ENCODE measurements around the gene GAL.
"Not testable (repeated sequence)": the region's sequence is repeated elsewhere in the genome, so short reads cannot be mapped to it uniquely, and the experiment has no call there.

The GAL gene, protein sequence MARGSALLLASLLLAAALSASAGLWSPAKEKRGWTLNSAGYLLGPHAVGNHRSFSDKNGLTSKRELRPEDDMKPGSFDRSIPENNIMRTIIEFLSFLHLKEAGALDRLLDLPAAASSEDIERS

GRCh38 chr11:68684385-68685356, at the start of gene GAL:
TSS of gene GAL (plus strand) at chr11:68684544. CDS start at chr11:68684924, 380 bp downstream.
- DNase-seq (ENCODE audit: low read depth), result no peak

GRCh38 chr11:68634606-68635005, 49.7 kb upstream of the GAL start:
- DNase-seq (ENCODE audit: low read depth), result not testable (repeated sequence)

GRCh38 chr11:68635172-68635571, 49.2 kb upstream of the GAL start:
- DNase-seq (ENCODE audit: low read depth), result not testable (repeated sequence)

- DNase-seq (ENCODE audit: low read depth), result not testable (repeated sequence)
Measured at GRCh38 chr11:68635883-68636282, 48.5 kb upstream of the GAL start.

DNA sequence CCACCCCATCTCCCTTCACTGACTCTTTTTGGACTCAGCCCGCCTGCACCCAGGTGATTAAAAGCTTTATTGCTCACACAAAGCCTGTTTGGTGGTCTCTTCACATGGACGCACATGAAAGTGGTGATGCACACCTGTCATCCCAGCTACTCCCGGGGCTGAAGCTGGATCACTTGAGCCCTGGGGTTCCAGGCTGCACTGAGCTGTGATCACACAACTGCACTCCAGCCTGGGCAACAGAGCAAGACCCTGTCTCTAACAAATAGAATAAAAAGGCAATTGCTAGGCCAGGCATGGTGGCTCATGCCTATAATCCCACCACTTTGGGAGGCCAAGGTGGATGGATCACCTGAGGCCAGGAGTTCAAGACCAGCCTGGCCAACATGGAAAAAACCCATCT, 45.0 kb upstream of the GAL start:
- not testable (repeated sequence) for DNase-seq (ENCODE audit: low read depth)

GRCh38 chr11:68641880-68642279, 42.5 kb upstream of the GAL start:
- DNase-seq (ENCODE audit: low read depth), result no peak

DNA sequence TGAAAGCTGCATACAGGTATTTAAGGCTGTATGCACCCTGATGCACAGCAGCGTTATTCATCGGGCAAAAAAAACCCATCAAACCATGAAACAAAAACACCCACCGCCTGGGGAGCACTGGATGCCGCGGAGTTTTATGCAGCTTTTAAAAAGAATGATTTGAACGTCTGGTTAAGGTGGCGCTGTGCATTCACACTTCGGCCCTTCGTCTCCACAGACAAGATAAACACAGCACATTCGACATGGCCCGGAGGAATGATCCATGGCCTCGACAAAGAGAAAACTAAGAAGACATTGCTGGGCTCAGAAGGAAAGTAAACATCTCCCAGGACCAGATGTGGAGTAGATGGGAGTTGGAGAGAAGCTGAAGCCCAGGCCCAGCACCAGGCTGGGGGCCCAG, 40.8 kb upstream of the GAL start:
- no peak for DNase-seq (ENCODE audit: low read depth)

DNA sequence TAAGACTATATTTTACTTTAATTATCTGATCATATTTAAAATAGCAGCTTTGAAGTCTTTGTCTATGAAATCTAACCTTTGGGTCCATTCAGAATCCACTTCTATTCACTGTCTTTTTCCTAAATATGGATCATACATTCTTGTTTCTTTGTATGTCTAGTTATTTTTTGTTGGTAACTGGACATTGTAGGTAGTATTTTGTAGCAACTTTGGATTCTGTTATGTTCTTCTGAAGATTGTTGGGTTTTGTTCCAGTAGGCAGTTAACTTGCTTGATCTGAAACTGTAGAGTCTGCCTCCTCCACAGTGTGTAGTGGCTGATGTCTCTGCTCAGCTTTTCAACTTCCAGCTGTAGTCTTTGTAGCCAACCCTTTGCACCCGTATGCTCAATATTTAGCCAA, 37.5 kb upstream of the GAL start:
- DNase-seq (ENCODE audit: low read depth), result no peak

DNA sequence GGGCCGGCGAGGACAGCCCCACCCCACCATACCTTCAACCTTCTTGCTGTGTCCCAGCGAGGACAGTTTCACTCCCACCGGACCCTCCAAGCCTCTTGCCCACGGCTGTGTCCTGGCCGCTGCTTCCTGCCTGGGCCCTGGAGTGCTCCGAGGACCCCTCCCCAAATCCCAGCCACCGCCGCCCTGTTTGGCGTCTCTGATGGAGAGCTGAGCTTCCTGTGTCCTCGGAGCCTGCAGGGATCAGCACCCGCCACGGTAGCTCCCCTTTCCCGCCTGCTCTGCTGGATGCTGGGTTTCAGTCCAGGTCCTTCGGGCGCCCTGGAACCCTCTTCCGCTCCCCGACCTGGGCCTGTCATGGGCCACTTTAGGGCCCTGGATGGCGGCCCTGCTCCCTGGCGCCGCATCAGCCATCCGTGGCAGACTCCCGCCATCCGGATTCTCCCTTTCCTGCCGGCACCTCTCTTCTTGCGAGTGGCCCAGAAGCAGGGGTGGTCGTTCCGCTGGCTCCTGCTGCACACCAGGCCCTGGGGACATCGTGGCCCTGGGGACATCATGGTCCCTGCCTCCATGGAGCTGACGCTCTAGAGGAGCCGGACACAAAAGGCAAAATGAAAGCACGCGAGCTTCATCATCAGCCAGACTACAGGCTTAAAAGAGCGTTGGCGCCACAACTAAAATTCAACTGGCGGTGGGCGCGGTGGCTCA, 34.3 kb upstream of the GAL start:
- DNase-seq (ENCODE audit: low read depth), result no peak

- no peak for DNase-seq (ENCODE audit: low read depth)
Measured at GRCh38 chr11:68650801-68651200, 33.5 kb upstream of the GAL start.

DNA sequence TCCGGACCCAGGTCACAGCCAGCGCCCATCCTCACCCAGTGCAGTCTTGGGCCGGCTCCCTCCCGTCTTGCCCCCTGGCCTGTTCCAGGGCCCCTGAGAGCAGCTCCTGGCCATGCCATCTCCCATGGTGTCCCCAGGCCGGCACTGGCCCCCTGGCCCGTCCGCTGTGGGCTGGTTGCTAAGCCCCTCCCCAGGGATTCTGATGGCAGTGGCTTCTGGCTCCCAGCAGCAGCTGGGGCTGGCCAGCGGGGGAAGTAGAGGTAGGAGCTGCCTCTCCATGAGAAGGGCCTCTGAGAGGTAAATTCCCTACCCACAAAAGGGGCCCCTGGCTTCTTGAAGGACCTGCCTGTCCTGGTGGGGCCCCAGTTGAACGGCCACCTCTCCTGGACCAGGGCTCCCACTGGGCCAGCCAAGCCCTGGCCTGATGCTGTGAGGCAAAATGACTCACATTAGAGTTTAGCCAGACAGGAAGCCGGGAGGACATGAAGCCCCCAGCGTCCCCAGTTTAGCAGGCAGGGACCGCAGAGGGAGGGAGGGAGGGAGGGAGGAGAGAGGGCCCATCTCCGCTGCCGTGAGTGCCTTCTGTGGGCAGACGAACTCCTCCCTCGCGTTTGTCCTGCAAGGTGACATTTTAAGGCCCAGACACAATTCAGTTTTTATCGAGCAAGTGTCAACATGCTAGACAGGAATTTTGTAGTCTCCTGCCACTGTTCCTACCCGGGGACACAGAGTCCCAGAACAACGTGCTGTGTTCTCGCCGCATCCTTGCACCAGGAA, 32.9 kb upstream of the GAL start:
- no peak for DNase-seq (ENCODE audit: low read depth)

DNA sequence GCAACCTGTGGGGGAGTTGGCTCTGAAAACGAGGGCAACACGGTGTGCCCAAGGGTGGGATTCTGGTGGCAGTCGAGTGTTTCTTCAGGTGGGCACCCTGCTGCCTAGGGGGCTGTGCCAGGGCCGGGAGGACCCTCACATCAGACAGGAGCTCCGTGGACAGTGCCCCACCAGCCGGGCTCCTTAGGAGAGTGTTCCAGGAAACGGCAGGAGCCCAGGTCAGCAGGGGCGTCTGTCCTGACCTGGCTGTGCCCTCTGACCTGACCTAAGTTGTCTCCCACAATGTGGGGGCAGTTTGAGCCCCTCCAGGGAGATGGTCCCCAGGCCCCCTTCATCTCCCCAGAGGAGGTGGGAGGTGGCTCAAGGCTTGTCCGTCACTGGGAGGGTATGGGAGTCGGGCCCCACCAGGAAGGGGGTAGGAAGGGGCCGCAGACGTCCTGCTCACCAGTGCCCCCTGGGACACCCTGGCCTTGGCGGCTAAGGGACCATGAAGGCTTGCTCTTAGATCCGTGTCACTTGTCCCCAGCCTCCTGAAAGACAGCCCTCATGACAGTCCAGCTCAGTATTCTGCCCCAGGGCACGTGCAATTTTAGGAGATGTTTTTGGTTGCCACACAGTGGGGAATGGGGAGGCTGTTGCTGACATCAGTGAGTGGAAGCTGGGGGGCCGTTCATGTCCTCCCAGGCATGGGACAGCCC, 32.2 kb upstream of the GAL start:
- DNase-seq (ENCODE audit: low read depth), result no peak

GRCh38 chr11:68652683-68653156, 31.6 kb upstream of the GAL start:
- DNase-seq (ENCODE audit: low read depth), result no peak

- DNase-seq (ENCODE audit: low read depth), result no peak
Measured at GRCh38 chr11:68653486-68654430, 30.6 kb upstream of the GAL start.

DNA sequence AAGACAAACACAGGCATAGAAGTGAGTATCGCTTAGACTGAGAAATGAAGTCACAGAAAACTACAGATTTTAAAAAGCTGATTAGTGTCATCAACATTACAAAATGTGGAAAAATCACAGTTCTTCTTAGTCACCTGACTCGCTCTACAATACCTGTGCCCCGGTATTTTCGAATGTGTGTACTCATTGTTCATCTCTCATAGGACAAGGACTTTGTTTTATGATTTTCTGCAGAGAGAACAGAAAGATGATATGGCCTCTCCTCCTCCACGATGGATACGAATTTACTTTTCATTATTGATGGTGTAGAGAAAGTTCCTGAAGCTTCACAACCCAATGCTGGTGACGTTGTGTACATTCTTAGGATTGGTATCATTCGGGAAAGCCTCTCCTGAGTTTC, 29.4 kb upstream of the GAL start:
- DNase-seq (ENCODE audit: low read depth), result no peak

DNA sequence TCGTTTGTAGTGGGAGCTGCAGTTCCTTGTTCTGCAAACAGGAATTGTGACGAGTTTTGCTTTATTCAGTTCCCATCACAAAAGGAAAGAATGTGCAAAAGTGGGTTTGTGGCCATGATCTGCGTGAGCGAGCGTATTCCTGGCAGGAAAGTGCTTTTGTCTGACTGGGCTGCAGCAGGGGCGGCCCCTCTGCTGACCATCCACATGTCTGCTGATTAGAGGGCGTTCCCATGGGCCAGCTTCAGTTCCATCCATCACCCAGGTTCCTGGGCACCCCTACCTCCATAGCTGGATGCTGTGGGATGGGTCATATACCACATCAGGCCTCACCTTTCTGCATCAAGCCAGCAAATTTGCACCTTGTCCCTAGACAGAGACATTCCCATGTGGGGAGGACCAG, 28.9 kb upstream of the GAL start:
- DNase-seq (ENCODE audit: low read depth), result no peak

DNA sequence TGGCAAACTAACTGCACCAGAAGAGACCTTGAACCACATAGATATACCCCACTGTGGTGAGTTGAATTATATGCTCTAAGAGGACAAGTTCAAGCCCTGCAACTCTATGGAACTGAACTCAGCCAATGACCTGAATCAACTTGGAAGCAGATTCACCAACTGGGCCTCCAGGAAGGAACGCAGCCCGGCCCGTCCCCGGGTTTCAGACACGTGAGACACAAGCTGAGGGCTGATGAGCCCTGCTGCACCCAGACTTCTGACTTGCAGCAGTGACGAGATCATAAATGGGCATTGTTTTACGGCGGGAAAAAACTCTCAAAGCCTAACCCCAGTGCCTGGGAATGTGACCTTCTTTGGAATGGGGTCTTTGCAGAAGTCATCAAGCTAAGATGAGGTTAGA, 28.5 kb upstream of the GAL start:
- DNase-seq (ENCODE audit: low read depth), result no peak

DNA sequence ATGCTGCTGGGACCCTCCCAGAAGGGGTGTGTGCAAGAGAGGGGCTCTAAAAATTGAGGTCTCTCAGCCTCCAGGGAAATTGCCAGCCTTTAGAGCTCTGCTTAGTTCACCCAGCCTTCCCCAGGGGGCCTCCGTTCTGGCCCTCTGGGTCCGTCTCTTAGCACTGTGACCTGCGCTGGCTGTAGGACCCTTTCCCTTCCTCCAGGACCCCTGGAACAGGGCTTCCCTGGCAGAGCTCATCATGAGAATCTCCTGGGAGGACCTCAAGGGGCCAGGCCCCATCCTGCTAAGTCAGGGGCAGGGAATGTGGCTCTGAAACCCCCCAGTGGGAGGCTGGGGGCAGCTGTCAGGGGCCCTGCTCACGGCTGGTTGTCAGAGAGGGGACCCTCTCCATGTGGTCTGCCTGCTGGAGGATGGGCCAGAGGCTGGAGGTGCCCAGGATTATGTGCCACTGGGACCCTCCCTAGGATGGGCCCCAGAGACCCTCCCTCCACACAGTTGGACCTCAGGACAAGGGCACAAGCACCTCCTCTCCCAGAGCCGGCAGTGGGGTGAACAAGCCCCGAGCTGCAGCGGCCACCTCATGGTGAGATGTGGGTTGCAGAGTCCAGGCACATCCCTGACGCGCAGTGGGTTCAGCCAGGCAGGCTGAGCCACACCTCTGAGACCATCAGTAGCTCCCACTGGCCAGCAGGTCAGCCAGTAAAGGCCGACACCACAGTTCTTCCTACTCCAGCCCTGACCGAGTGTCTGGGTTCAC, 27.1 kb upstream of the GAL start:
- DNase-seq (ENCODE audit: low read depth), result no peak

DNA sequence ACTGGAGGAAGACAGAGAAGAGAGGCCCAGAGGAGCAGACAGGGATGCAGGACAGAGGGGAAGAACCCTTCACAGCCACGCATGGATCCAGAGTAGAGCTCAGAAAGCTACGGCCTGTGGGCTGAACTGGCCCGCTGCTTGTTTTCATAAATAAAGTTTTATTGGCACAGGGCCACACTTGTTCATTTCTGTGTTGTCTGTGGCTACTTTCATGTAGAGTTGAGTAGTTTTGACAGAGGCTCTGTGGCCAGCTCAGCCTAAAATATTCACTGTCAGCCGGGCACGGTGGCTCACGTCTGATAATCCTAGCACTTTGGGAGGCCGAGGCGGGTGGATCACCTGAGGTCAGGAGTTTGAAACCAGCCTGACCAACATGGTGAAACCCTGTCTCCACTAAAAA, 26.2 kb upstream of the GAL start:
- no peak for DNase-seq (ENCODE audit: low read depth)

- no peak for DNase-seq (ENCODE audit: low read depth)
Measured at GRCh38 chr11:68658661-68659060, 25.7 kb upstream of the GAL start.
